NCI-H526 treated with DMSO at 0.1 percent for 48 hours (cell line): ENCODE results near the gene STXBP1.
"Not testable (repeated sequence)": the region's sequence is repeated elsewhere in the genome, so short reads cannot be mapped to it uniquely, and the experiment has no call there.

ENCODE experiments used
- DNase-seq: peaks from one replicate; lab custom pipeline; 2025; lab: John Stamatoyannopoulos, UW

The STXBP1 gene

DNA sequence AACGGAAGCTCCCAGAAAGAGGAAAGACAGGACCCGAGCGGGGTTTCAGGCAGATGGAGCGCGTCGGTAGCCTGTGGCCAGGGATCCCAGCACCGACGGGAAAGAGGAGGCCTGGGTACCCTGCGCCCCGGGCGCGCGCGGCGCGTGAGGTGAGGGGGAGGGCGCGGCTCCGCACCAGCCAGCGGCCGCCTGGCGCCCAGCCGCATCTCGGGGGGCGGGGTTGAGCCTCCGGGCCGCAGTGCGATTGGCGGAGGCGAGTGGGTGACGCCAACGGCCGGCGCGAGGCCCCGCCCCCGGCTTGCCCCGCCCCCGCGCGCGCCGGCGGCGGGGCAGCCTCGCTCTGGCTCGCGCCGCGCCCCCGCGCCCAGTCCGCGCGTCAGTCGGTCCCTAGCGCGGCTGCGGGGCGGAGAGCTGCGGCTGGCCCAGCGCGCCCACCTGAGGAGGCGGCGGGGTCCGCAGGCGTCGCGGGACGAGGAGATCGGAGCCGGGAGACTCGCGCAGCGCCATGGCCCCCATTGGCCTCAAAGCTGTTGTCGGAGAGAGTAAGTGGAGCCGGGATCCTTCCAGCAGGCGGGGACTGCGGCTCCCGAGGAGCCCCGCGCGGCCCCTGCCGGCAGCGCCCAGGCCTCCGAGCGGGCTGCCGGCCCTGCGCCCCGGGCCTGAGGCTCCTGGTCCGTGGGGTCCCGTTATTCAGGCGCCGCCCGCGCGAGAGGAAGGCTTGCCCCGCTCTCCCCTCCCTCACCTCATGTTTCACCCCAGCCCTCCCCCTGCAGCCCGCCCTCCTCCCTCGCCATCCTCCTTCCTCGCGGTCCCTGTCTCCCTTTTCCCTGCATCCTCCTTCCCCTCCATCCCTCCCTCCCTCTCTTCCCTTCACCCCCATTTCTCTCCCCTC, at the start of gene STXBP1:
TSS of gene STXBP1 (plus strand) at position 379 of the 892 bp plus-strand sequence. CDS start at position 506, 127 bp downstream.
- DNase-seq: peak; percentile 68

DNA sequence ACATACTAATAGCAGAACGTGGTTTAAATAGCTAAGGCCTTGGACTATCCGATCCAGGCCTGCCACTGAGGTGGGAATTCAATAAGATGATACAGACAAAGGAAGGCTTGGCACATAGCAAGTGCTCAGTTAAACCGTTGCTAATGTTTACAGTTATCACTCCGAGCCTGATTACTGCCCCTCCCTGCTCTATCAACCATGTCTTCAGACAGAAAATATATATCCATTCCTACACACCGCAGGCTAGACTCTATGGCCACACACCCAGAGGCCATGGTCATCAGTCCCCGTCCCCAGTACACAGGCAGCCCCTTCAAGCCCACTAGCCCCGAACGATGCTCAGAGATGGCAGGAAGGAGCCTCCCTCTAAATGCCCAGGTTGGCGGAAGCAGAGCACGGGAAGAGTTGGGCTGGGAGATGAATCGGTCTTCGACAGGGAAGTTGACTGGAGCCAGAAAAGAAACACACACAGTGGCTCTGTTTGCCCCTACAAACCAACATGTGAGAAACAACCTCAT, 49.7 kb upstream of the STXBP1 start:
- DNase-seq: no peak

DNA sequence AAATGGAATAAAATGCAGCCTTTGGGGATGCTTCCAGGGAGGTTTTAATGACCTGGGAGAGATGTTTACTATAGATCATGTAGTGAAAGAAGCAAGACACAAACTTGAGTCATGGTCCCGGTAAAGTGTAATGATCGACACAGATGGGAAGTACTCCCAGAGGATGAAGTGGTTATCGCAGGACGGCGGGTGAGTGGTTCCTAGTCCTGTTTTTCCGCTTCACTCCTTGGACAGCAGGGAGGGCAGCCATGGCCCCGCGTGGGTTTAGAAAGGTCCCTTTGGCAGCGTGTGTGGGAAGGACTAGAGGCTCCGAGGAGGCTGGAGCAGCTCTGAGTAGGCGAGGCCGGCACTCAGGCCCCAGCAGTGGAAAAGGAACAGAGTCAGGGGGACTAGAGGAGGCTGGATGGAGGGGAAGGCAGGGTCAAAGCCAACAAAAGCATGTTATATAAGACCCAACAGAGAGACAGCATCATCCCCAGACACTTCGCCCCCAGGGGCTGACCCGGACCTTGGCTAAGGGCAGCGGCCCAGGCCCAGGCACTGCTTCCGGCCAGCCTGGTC, 49.2 kb upstream of the STXBP1 start:
- no peak for DNase-seq

DNA sequence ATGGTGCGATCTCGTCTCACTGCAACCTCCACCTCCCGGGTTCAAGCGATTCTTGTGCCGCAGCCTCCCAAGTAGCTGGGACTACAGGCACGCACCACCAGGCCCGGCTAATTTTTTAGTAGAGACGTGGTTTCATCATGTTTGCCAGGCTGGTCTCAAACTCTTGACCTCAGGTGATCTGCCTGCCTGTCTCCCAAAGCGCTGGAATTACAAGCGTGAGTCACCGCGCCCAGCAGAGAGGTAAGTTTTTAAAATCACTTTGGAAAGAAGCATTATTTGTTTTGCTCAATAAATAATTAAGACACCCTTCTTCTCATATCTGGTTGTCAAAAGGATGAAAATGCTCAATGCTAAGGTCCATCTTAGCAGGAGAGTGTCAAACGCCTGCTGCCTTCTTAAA, 48.5 kb upstream of the STXBP1 start:
- no peak for DNase-seq

DNA sequence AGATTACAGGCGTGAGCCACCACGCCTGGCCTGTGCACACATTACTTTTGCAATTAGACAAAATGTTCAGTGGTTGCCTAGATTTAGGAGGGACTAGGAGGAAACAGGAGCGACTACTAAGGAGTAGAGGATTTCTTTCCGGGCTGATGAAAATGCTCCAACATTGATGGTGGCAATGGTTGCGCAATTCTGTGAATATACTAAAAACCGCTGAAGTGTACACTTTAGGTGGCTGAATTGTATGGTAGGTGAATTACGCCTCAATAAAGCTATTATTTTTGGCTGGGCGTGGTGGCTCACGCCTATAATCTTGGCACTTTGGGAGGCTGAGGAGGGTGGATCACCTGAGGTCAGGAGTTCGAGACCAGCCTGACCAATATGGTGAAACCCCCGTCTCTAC, 46.8 kb upstream of the STXBP1 start:
- no peak for DNase-seq

DNA sequence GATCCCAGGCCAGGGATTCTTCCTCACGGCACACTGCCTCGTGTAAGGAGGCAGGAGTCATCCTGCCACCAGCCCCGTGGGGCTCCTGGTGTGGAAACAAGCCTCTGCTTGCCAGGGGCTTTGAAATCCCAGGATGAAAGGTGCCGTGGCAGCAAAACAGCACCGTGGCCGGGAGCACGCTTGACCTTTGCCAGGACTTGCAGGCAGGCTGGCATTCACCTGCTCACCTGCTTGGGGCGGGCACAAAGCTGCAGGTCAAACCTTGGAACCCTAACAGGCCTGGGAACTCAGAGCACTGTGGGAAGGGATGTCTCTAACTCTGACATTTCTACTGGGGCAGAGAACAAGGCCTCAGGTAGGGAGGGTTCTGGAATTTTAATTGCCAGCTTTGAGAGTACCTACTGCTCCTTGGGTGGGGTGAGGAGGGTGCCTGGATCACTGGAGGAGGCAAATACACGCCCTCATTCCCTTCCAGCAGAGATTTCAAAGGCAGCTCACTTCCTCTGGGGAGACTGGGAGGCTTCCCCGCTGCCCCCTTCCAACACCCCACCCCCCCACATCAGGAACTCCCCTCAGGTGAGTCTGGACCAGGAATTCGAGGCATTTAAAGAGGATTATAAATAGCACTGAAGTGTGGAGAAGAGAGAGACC, 45.6 kb upstream of the STXBP1 start:
- no peak for DNase-seq

DNA sequence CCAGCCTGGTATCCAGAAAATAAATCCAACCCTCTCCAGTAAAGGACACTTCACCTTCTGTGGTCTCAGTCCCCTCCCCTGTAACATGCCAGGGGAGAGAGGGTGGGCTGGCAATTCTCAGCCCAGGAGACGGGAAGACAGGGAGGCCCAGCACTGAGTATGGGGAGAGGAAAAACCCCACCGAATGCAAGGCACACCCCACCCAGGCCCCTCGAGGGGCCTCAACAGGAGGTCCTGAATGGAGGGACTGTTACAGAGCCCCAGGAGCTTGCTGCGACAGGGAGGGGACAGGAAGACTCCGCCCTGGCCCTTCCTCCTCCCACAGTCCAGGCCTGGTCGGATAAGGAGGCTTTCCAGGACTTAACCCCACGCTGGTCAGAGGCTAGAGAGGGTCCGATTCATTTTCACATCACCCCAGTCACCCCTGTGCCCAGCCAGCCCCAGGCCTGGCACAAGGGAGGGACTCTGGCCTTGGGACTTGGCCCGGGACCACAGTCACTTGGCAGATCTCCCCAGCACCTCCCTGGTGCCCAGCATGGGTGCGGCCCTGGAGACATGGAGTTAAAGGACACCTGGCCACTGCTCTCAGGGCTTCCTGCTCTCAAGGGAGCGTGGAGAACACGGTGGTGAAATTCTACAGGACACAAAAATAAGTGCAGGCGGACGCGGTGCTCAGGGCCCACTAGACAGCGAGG, 44.9 kb upstream of the STXBP1 start:
- DNase-seq: no peak

DNA sequence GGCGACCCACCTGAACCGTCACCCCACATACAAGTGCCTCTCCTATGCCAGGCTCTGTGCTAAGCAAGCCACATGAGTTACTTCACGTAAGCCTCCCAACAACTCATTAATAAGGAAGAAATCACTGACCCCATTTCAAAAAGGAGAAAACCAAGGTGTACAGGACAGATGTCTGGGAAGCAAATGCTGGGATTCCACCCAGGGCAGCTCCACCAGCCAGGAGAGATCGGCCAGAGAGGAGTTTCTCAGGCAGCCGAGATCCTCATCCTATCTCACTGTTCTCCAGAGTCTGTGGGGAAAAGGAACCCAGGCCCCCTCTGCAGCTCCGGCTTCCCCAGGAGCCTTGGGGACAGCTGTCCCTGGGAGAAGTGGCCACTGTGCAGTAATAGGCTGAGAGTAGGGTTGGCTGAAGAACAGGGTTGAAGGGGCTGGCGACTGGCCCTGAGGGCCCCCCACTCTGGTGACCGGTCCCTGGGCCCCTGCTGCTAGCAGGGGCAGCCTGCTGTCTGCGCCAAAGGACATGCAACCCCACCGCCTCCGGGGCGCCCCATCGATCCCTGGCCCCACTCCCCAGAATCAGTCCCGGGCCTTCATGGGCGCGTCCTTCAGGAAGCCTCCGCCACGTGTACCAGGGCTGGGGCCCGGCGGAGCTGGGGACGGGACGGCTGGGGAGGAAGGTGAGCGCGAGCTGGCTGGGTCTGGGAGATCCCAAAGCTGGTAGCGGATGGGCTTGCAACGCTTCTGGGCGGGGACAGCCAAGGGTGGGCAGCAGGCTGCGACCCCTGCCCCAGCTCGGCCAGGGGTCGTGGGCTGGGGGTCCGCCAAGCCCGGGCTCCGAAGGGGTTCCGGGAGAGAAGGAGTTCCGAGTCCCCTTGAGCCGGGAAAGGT, 44.1 kb upstream of the STXBP1 start:
- no peak for DNase-seq

DNA sequence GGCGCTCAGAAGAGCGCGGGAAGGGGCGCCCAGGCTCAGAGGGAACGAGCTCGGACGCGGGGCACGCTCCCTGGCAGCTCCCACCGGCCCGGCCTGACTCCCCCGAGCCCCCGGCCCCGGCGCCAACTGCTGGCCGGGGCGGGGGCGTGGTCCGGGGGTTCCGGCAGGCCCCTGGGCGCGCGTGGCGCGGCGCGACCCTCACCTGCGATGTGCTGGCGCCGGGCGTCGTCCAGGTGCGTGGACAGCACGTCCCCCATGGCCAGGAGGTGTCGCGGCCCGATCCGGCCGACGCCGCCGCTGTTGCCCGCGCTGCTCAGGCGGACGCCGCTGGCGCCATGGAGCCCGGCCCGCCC, 43.5 kb upstream of the STXBP1 start:
- no peak for DNase-seq

DNA sequence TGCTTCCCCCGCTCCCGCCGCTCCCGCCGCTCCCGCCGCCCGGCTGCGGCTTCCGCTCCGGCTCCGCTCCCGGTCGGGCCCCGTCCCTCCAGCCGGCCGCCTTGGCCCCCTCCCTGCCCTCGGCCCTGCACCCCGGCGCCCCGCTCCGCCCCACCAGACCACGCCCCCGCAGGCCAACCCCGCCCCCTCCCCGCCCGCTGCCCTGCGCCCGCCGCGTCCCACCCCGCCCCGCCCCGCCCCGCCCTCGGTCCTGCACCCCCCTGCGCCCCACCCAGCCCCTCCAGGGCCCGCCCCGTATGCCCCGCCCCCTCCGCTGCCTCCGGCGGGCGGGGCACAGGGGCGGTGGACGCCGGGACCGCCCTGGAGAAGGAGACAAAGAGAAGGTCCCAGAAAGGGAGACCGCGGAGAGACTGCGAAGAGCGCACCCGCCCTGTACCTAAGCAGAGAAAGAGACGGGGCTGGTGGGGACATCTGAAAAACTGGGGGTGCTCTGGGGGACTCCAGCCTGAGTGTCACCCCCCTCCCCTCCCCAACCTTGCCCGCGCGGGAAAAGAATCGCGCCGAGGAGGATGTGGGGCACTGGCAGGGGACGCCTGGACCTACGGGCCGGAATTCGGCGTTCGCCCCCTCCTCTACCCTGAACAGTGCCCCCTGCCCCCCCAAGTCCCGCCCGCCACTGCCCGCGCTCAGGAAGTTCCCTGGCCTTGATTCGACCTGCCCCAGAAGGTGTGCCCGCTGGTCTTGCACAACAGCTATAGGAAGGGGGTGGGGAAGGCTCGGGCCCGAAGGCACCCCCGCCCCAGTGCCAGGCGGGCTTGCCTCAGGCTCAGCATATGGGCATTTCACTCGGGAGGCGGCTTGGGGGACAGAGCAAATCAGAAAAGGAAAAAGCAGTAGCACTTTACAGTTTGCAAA, 42.8 kb upstream of the STXBP1 start:
- DNase-seq: peak; percentile 21

DNA sequence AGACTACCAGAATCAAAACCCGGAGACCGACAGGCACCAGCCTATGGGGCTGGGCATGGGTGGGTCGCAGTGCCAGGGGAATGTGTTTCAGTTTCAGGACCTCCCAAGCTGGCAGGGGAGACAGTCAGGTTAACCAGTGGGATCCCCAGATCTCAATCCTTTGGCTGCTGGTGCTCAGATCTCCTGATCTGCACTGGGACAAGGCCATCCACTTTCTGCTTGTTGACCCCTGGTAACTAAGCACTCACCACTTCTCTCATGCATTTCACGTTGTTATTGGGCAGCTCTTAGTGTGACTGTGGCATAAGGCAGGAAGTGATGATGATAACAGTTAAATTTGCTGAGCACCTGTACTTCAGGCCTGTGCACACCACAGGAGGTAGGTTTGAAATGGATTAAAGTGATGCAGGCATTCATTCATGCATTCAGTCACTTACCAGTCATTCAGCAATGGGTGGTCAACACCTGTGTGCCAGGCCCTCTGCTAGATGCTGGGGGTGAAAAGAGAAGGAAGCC, 42.1 kb upstream of the STXBP1 start:
- DNase-seq: no peak

DNA sequence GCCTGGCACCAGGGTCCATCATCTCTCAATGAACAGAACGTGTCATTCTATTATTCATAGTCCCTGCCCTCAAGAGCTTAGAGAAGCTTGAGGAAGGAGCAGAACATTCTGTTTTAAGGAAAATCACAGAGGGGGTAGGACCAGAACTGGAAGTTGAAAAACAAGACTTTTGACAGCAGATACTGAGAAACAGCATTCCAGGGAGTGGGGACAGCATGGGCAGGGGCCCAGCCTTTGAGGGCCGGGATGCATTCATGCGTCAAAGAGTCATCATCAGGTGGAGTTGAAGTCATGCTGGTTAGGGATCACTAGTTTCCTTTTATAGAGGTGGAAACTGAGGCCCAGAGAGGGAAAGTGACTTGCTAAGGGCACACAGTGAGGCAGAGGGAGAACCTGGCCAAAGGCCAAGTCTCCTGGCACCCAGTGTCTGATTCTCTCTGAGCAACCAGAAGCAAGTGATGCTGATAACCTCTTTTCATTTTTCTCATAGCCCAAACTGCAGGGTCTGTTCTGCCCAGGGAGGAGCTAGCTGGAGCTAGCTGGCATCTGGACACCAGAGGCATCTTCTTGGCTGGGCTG, 41.5 kb upstream of the STXBP1 start:
- no peak for DNase-seq

DNA sequence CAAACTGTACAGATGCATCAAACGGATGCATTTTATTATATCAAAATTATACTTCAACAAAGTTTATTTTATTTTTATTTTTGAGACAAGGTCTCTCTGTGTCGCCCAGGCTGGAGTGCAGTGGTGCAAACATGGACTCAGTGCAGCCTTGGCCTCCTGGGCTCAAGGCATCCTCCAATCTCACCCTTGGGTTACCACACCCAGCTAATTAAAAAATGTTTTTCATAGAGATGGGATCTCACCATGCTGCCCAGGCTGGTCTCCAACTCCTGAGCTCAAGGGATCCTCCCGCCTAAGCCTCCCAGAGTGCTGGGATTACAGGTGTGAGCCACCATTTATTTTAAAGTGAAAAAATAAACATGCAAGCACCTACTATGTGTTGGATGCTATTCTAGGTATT, 40.1 kb upstream of the STXBP1 start:
- no peak for DNase-seq

DNA sequence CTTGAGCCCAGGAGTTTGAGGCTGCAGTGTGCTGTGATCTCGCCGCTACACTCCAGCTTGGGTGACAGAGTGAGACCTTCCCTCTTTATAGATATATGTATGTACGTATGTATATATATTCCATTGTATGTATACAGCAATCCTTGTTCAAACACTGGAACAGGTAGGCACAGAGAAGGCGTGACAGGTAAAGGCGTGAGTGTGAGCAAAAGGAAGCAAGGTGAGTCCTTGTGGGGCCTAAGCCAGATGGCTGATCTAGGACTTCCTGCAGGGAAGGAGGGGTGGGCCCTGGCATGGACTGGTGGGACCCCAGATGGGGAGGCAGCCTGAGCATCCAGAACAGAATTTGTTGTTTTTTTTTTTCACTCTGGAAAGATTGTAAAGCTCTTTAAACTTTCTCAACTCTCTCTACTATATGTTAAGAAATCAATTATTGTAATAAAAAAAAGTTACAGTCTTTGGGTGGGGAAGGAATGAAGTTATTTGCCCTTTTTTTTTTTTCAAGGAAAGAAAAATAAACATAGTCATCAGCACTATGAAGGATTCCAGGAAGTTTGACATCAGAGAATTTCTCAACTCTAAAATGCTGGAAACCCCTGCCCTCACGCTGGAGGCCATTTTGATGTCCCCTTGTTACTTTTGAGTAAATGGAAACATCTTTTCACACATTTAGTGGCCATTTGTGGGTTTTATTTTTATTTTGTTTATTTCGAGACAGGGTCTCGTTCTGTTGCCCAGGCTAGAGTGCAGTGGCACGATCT, 38.9 kb upstream of the STXBP1 start:
- DNase-seq: no peak

DNA sequence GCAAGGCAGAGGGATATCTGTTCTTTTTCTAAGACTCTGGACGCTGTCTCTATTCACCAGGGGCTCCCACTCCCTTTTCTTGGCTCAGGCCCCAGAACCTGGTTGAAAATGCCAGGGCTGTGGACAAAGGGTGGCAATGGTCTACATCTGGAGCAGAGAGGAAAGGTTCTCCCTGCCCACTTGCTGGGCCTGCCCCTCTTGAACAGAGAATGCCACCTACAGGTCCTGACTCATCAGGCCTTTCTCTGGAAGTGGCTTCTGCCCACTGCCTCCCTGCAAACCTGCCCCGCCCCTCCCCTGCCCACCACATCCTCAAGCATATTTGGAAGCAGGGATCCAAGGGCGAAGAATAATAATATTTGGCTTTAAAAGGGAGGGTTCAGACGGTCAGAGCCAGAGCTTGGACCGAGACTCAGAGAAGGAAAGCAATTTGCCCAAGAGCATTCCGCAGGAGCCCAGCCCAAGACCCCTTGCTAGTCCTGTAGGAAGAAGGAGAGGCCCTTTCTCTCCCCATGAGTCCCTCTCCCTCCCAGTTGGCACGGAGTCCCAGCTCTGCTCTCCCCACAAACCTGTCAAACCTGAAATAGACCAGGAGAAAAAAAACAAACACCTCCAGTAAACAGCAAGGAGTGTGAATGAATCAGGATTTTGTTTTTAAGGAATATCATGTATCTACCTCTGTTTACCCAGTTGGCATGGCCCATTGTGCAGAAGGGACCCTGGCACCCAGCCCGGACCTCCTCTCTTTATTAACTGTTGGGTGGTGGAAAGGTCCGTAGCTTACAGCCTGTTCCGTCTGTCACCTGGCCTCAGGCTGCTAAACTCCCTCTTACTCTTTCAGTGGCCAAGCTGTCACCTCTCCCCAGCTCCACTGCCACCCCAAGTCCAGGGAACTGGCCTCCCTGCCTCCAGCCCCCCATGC, 37.7 kb upstream of the STXBP1 start:
- no peak for DNase-seq

DNA sequence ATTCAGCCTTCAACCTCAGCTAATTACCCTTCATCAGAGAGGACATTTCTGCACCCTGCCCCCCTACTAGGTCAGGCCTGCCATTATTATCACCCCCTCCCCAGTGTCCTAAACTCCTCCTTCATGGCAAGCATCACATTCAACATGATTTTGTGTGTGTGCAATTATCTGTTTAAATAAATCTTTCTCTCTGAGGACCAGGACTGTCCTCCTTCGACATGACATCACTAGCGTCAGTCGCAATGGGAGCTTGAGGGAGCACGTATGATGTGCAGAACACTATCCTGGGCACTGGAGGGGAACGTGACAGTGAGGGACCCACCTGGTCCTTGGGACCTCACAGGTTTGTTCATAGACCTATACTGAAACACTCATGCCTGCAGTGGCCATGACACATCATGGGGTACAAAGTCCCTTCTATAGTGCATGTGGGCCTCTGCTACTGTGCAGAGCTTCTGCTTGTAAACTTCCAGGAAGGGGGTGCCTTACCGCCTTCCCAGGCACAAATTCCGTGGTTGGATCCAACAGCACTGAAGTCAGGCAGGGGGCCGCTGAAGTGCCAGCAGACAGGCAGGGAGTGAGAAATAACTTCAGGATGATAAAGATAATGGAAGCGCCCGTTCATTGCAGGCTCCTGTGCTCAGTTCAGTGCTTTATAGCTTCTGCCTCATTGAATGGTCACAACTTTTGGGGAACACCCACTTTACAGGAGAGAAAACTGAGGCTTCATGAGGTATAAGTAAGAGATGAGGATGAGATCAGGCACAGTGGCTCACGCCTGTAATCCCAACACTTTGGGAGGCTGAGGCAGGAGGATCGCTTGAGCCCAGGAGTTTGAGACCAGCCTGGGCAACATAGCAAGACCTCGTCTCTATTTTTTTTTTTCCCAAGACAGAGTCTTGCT, 36.0 kb upstream of the STXBP1 start:
- no peak for DNase-seq

DNA sequence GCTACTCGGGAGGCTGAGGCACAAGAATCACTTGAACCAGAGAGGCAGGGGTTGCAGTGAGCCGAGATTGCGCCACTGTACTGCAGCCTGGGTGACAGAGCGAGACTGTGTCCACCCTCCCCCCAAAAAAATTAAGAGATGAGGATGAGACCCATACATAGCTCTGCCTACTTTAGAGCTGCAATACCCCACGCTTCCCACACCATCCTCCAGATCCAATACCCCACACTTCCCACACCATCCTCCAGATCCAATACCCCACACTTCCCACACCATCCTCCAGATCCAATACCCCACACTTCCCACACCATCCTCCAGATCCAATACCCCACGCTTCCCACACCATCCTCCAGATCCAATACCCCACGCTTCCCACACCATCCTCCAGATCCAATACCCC, 34.9 kb upstream of the STXBP1 start:
- DNase-seq: not testable (repeated sequence)
